NCI-H82 (cell line): ENCODE results near the gene RWDD2A.

Experiments
- DNase-seq: peaks from one replicate; lab custom pipeline; 2025; lab: John Stamatoyannopoulos, UW

Gene RWDD2A

DNA sequence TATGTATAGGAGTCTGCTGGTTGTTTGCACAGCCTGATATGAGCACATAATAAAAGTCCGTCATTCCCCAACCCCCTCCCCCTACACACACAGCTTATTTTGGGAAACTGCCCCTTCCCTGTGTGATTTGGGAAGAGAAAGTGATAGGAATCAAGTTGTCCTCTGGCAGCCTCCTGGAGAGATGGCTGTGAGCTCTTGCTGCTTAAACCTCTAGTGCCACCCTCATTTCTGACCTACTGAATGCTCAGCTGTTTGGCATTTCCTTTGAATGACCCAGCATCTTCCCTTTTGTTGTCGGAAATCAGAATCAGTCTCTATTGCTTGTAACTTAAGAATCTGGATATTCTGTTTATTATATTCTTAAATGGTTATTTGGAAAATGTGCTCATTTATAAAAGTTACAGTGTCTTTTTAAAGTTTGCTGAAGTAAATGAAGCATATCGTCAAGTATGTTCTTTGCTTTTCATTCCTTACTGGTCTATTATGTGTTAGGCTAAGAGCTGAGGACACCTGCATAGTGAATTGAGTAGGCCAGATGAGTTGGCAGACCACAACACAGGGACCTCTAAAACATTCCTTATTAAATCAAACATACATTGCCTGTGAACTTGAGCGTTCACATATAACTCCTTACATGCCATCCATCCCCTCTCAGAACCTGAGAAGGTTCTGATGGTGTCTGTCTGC lies 5.5 kb downstream of the RWDD2A start:
- DNase-seq = no peak

DNA sequence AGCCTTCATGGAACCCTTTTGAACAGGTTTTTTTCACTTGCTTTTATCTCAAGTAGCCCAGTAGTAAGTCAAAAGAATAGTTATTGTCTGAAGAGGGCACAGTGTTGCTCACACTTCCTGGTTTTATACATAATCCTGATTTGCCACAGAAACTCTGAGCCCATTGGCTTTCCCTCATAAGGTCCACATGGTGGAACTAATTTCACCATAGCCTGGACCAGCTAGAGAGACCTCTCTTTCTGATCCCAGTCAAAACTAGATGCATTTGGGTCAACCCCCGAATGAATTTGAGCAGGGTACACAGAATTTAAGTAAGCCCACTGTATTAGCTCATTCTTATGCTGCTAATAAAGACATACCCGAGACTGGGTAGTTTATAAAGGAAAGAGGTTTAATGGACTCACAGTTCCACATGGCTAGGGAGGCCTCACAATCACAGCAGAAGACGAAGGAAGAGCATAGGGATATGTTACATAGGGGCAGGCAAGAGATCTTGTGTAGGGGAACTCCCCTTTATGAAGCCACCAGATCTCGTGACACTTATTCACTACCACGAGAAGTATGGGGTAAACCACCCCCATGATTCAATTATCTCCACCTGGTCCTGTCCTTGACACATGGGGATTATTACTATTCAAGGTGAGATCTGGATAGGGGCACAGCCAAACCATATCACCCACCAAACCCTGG lies 6.2 kb downstream of the RWDD2A start:
- DNase-seq = no peak

DNA sequence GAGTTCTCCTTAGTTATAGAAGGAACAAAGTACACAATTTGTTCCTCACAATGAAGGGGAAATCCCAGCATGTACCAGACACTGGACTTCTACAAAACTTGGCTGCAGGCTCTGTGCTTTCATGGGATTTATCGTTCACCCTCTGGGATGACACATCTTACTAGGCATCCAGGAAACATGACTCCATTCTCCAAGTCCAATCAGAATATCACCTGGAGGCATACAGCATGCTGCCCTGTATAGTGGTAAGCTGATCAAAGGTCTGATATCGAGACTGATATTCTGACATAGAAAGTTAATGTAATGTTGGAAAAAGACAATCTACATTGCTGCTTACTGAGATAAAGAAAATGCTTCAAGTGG lies 6.7 kb downstream of the RWDD2A start:
- no peak for DNase-seq

DNA sequence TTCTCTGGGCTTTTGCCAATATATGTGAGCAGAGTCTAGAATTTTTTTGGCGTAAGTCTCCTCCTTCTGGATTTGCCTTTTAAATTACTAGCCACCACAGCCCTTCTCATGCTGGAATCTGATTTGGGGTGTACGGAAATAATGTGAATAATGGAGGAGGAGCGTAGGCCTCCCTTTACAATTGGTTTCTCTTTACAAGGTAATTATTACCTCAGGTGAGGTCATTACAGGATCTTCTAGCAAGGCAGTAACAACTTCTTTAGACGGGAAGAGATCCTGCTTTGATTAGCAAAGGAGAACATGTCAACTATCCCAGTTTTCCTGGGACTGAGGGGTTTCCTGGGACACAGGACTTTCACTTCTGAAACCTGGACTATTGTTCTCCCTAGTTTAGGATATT lies 8.9 kb downstream of the RWDD2A start:
- DNase-seq = no peak

GRCh38 chr6:83215131-83216047 lies 22.2 kb downstream of the RWDD2A start:
- DNase-seq = peak; percentile 95

GRCh38 chr6:83216806-83217205 lies 23.6 kb downstream of the RWDD2A start:
- DNase-seq = peak; percentile 72

GRCh38 chr6:83218646-83219045 lies 25.5 kb downstream of the RWDD2A start:
- peak; percentile 26 for DNase-seq

DNA sequence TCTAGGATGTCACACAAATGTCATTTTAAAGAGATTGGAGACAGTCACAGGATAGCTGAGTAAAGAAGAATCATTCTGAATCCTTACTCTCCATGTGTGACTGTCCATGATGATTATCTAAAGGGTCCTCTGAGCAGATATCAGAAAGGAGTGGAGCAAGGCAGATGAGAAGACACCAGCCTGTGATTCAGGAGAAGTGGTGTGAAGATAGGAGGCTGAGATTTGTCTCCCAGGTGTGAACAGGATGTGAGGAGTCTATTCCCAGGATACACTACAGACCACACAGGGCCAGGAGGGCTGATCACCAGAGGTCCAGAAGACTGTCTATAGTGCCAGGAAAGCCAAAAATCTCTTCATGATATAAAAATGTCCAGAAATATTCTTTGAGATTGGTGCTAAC lies 27.0 kb downstream of the RWDD2A start:
- no peak for DNase-seq

- no peak for DNase-seq
These were observed 28.1 kb downstream of the RWDD2A start for GRCh38 chr6:83221276-83221675.

DNA sequence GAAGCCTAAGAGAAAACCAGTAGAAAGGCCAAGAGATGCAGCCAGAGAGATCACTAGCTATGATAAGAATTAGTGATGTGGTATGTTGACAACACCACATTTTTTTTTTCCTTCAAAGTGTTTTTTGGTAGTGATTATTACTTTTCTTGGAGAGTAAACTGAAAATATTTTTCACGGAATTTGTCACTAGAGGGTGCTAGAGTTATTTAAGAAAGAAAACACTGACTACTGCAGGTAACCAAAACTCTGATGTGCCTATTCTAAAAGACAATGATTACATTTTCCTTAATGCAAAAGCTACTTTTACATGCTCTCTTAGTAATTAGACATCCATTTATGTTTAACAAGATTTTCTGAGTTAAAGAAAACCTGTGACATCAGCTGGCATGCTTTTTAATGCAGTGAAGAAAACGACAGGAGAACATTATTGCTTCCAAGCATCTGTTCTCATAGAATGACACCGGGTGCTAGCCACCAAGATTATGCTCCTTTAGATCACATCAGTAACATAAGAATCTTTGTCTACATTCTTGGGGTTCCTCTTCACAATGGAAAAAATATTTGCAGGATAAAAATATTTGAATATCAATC lies 28.8 kb downstream of the RWDD2A start:
- peak; percentile 54 for DNase-seq

GRCh38 chr6:83226517-83226916 lies 33.4 kb downstream of the RWDD2A start:
- no peak for DNase-seq

DNA sequence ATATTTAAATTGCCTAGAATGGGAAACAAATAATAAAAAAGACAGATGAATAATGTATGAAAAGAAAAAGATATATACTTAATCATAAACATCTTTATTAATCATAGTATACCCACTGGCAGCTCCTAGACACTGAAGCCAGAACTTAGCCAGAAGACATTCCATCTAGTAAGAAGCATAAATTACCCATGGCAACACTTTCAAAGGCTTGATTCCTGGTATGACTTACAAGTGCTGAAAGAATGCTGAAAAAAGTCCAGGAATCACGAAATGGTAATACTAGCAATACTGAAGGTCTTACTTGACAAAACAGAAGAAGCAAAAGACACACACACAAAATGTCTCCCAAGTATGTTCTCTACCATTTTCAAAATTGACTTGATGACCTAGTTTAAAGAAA lies 38.0 kb downstream of the RWDD2A start:
- DNase-seq = no peak

- no peak for DNase-seq
These were observed 54.3 kb downstream of the RWDD2A start for GRCh38 chr6:83247471-83247870.
